ENCODE measurements around the gene TACR2.

The TACR2 gene

GRCh38 chr10:69456880-69457693, 40.4 kb upstream of the TACR2 start:
- Histone ChIP-seq H3K9me3 (ENCODE audit: insufficient read depth, low read length) (no peaks in the 10 kb centered on the region), H3K4me2 (ENCODE audit: low read length) (no peak overlapping the region), H3K36me3 (replicated peaks; ENCODE audit: low read depth, low read length) (no peaks in the 10 kb centered on the region), H4K20me1 (ENCODE audit: insufficient read depth, low read length) (no peaks in the 10 kb centered on the region), H3K4me3 (ENCODE audit: low read length) (no peak overlapping the region), H3K4me1 (ENCODE audit: low read length) (peaks cover 4% of the 10 kb centered on the region; the same call in 1 of the 2 replicates), H3K79me2 (ENCODE audit: low read length) (no peaks in the 10 kb centered on the region), H3K27ac (ENCODE audit: low read length) (no peak overlapping the region), H3K27me3 (ENCODE audit: low read depth, low read length) (no peaks in the 10 kb centered on the region), H3K9ac (ENCODE audit: low read length) (no peak overlapping the region), H2AFZ (ENCODE audit: low read depth, low read length) (no peak overlapping the region)
- TF ChIP-seq EZH2phosphoT487 (IDR thresholded peaks at IDR 0.05; ENCODE audit: low read depth) (no peak), CTCF (IDR thresholded peaks at IDR 0.05; ENCODE audit: low read depth, low read length) (no peak)

- Histone ChIP-seq H3K9ac (ENCODE audit: low read length) (no peak overlapping the region), H3K79me2 (ENCODE audit: low read length) (no peaks in the 10 kb centered on the region), H3K36me3 (replicated peaks; ENCODE audit: low read depth, low read length) (no peaks in the 10 kb centered on the region), H3K9me3 (ENCODE audit: insufficient read depth, low read length) (no peaks in the 10 kb centered on the region), H3K27ac (ENCODE audit: low read length) (no peak overlapping the region), H3K4me1 (ENCODE audit: low read length) (peaks cover 4% of the 10 kb centered on the region; the same call in 1 of the 2 replicates), H2AFZ (ENCODE audit: low read depth, low read length) (no peak overlapping the region), H3K4me2 (ENCODE audit: low read length) (no peak overlapping the region), H3K27me3 (ENCODE audit: low read depth, low read length) (no peaks in the 10 kb centered on the region), H3K4me3 (ENCODE audit: low read length) (no peak overlapping the region), H4K20me1 (ENCODE audit: insufficient read depth, low read length) (no peaks in the 10 kb centered on the region)
- TF ChIP-seq EZH2phosphoT487 (IDR thresholded peaks at IDR 0.05; ENCODE audit: low read depth) = no peak
- TF ChIP-seq CTCF (IDR thresholded peaks at IDR 0.05; ENCODE audit: low read depth, low read length) = no peak
Observed at GRCh38 chr10:69455006-69455763, 38.5 kb upstream of the TACR2 start.

GRCh38 chr10:69453795-69454194, 37.1 kb upstream of the TACR2 start:
- Histone ChIP-seq H3K9ac (ENCODE audit: low read length) (no peak overlapping the region), H3K79me2 (ENCODE audit: low read length) (no peaks in the 10 kb centered on the region), H3K4me3 (ENCODE audit: low read length) (no peak overlapping the region), H2AFZ (ENCODE audit: low read depth, low read length) (no peak overlapping the region), H4K20me1 (ENCODE audit: insufficient read depth, low read length) (no peaks in the 10 kb centered on the region), H3K27me3 (ENCODE audit: low read depth, low read length) (no peaks in the 10 kb centered on the region), H3K4me1 (ENCODE audit: low read length) (peaks cover 4% of the 10 kb centered on the region; the same call in 1 of the 2 replicates), H3K4me2 (ENCODE audit: low read length) (no peak overlapping the region), H3K9me3 (ENCODE audit: insufficient read depth, low read length) (no peaks in the 10 kb centered on the region), H3K27ac (ENCODE audit: low read length) (no peak overlapping the region), H3K36me3 (replicated peaks; ENCODE audit: low read depth, low read length) (no peaks in the 10 kb centered on the region)
- no peak for TF ChIP-seq CTCF (IDR thresholded peaks at IDR 0.05; ENCODE audit: low read depth, low read length)
- TF ChIP-seq EZH2phosphoT487 (IDR thresholded peaks at IDR 0.05; ENCODE audit: low read depth) = no peak
